ENCODE data around the gene TRAPPC1. TPM values are rescaled to one million over a fixed set of nuclear protein-coding genes. Genes with fewer than 3 reads are reported as not detected.

Gene TRAPPC1
- polyA plus RNA-seq, 1 of the 3 experiments (the other 2 are of a cell fraction), result 555 TPM

GRCh38 chr17:7910281-7910680 is 21.5 kb downstream of the TRAPPC1 start:
- no peak for DNase-seq
- H3K79me2 ChIP-seq (ENCODE audit: insufficient read depth), result no peaks in the 10 kb centered on the region
- H3K36me3 ChIP-seq (replicated peaks in 1 of 2; ENCODE audit: control insufficient read depth in 1 of 2, insufficient read depth in 2 of 2, low read length in 1 of 2), result peaks cover 16 to 69% of the 10 kb centered on the region in 2 experiments

GRCh38 chr17:7909089-7909488 is 22.7 kb downstream of the TRAPPC1 start:
- ChIA-PET CTCF (interaction anchor here (3.0 kb wide), 1 partner anchor 81 kb away, joined by 14 read pairs; no protein-coding TSS in a partner anchor), POLR2A (no interaction called here)
- Histone ChIP-seq H3K27me3 (ENCODE audit: insufficient read depth) (no peaks in the 10 kb centered on the region), H3K4me2 (no peak overlapping the region), H3K4me1 (ENCODE audit: control insufficient read depth in 1 of 2, insufficient read depth in 2 of 2, low read depth in 1 of 2, low read length in 1 of 2) (no peaks in the 10 kb centered on the region), H3F3A (replicated peaks; ENCODE audit: insufficient read depth) (peaks cover 16% of the 10 kb centered on the region), H3K9ac (no peak overlapping the region), H2AFZ (ENCODE audit: low read depth) (no peak overlapping the region), H4K20me1 (ENCODE audit: insufficient read depth) (no peaks in the 10 kb centered on the region), H3K9me2 (no peaks in the 10 kb centered on the region), H3K9me3 (no peaks in the 10 kb centered on the region), H3K27ac (ENCODE audit: low read depth in 2 of 2, low read length in 1 of 2) (no peak overlapping the region), H3K79me2 (ENCODE audit: insufficient read depth) (no peaks in the 10 kb centered on the region), H3K36me3 (replicated peaks in 1 of 2; ENCODE audit: control insufficient read depth in 1 of 2, insufficient read depth in 2 of 2, low read length in 1 of 2) (peaks cover 20 to 81% of the 10 kb centered on the region in 2 experiments), H3K4me3 (ENCODE audit: low read depth in 2 of 2, low read length in 1 of 2) (no peak overlapping the region)
- WGBS (ENCODE audit: low lambda C conversion rate), result 96% methylated on average over 28 of the region's 29 CpGs
- DNase-seq, result no peak
- TF ChIP-seq FOXJ3 (CRISPR knock-in tag; IDR thresholded peaks at IDR 0.05), result no peak
- TF ChIP-seq TCF12 (IDR thresholded peaks at IDR 0.05), result no peak
- TF ChIP-seq RXRA (IDR thresholded peaks at IDR 0.05; ENCODE audit: borderline replicate concordance, low read depth), result no peak
- TF ChIP-seq RCOR1 (IDR thresholded peaks at IDR 0.05; ENCODE audit: low read length), result no peak
- TF ChIP-seq POLR2AphosphoS5 (IDR thresholded peaks at IDR 0.05; ENCODE audit: low read depth, low read length), result no peak
- no peak for TF ChIP-seq USF1 (IDR thresholded peaks at IDR 0.05; ENCODE audit: borderline replicate concordance, low read depth)
- no peak for TF ChIP-seq GATA2 (CRISPR knock-in tag; IDR thresholded peaks at IDR 0.05)
- TF ChIP-seq RAD21 (IDR thresholded peaks at IDR 0.05; ENCODE audit: low read length), result no peak
- TF ChIP-seq EP300 (IDR thresholded peaks at IDR 0.05; ENCODE audit: borderline replicate concordance in 1 of 2, low read depth in 1 of 2, low read length in 1 of 2), result no peak
- TF ChIP-seq CHD2 (IDR thresholded peaks at IDR 0.05; ENCODE audit: low read length, partially characterized antibody), result no peak
- no peak for TF ChIP-seq ZBTB33 (IDR thresholded peaks at IDR 0.05; ENCODE audit: borderline replicate concordance, low read depth)
- no peak for TF ChIP-seq FOSL2 (IDR thresholded peaks at IDR 0.05; ENCODE audit: borderline replicate concordance, low read depth)

More at GRCh38 chr17:7910281-7910680, 21.5 kb downstream of the TRAPPC1 start:
- no peak overlapping the region for H3K4me2 ChIP-seq
- H3K4me3 ChIP-seq (ENCODE audit: low read depth in 2 of 2, low read length in 1 of 2), result no peak overlapping the region
- no peak overlapping the region for H3K27ac ChIP-seq (ENCODE audit: low read depth in 2 of 2, low read length in 1 of 2)
- H3K4me1 ChIP-seq (ENCODE audit: control insufficient read depth in 1 of 2, insufficient read depth in 2 of 2, low read depth in 1 of 2, low read length in 1 of 2), result peaks cover 5 to 7% of the 10 kb centered on the region in 2 experiments; a peak in 1 of 4 replicates
- H2AFZ ChIP-seq (ENCODE audit: low read depth), result no peak overlapping the region
- H3K9me3 ChIP-seq, result no peaks in the 10 kb centered on the region
- ChIA-PET CTCF (interaction anchor here (0.9 to 4.4 kb wide), 5 partner anchors 13 to 131 kb away, joined by 3 to 90 read pairs (median 5); no protein-coding TSS in a partner anchor), POLR2A (no interaction called here)
- H3K9ac ChIP-seq, result no peak overlapping the region
- TF ChIP-seq RAD21 (IDR thresholded peaks at IDR 0.05; ENCODE audit: low read length), result no peak
- TF ChIP-seq MAX (IDR thresholded peaks at IDR 0.05; ENCODE audit: low read depth), result no peak
- TF ChIP-seq USF2 (IDR thresholded peaks at IDR 0.05; ENCODE audit: borderline replicate concordance, low read depth, low read length), result no peak
- TF ChIP-seq EZH2phosphoT487 (IDR thresholded peaks at IDR 0.05; ENCODE audit: borderline replicate concordance, low read depth), result no peak
- no peaks in the 10 kb centered on the region for H3K27me3 ChIP-seq (ENCODE audit: insufficient read depth)
- H4K20me1 ChIP-seq (ENCODE audit: insufficient read depth), result no peaks in the 10 kb centered on the region
- no peaks in the 10 kb centered on the region for H3K9me2 ChIP-seq
- 96% methylated on average over 15 of the region's 15 CpGs for WGBS (ENCODE audit: low lambda C conversion rate)
- peaks cover 28% of the 10 kb centered on the region for H3F3A ChIP-seq (replicated peaks; ENCODE audit: insufficient read depth)
